Transverse colon (tissue), 4 donors: ENCODE data around the gene PLD3.

Experiments
- EP300 ChIP-seq: sonication (generic); formaldehyde crosslinking; IDR thresholded peaks from one replicate; pipeline ENCODE4 v1.6.1; 2017; ENCODE audit warnings: antibody characterized with exemption, low read depth
- POLR2A ChIP-seq: fragments of 450-650 bp; IDR thresholded peaks from one replicate; pipeline ENCODE4 v1.6.1; 2016; ENCODE audit warnings: antibody characterized with exemption, mild to moderate bottlenecking, moderate library complexity
- POLR2AphosphoS5 ChIP-seq, 3 donors: sonication (generic); formaldehyde crosslinking; IDR thresholded peaks; one replicate each; pipeline ENCODE4 v1.6.1; 2016; ENCODE audit warnings: antibody characterized with exemption in 3 of 3
- TF ChIP-seq, protein P1 (sequence below), 5 experiments: fragments of 200-600 bp in 3 of 5; fragments of 450-650 bp in 2 of 5; sonication (generic) in 3 of 5; IDR thresholded peaks; 1 replicate in 2 of 5; 2 replicates in 3 of 5; pipeline ENCODE4 v1.5.1; 2016 to 2017; ENCODE audit warnings: antibody characterized with exemption in 5 of 5, inconsistent platforms in 3 of 5, mild to moderate bottlenecking in 2 of 5, moderate library complexity in 1 of 5

DNA sequence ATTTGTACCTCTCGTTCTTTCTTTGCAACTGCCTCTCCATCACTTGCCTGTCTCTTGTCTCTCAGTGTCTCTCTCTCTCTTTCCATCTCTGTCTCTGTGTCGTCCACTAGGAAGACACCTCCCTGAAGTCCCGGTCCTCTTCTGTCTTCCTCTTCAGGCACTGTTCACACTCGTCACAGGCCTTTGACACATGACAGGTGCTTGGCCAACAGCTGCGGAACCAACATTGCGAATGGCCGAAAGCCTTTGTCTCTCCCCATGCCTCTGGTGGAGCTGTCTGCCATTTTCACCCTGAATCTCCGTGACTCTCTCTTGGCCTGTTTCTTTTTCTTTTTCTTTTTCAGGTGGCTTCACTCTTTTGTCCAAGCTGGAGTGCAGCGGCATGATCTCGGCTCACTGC lies 38.7 kb downstream of the PLD3 start:
- TF ChIP-seq POLR2AphosphoS5 (IDR thresholded peaks at IDR 0.05) (no peak), POLR2A (no peak), EP300 (no peak)
- TF ChIP-seq, protein P1, sequence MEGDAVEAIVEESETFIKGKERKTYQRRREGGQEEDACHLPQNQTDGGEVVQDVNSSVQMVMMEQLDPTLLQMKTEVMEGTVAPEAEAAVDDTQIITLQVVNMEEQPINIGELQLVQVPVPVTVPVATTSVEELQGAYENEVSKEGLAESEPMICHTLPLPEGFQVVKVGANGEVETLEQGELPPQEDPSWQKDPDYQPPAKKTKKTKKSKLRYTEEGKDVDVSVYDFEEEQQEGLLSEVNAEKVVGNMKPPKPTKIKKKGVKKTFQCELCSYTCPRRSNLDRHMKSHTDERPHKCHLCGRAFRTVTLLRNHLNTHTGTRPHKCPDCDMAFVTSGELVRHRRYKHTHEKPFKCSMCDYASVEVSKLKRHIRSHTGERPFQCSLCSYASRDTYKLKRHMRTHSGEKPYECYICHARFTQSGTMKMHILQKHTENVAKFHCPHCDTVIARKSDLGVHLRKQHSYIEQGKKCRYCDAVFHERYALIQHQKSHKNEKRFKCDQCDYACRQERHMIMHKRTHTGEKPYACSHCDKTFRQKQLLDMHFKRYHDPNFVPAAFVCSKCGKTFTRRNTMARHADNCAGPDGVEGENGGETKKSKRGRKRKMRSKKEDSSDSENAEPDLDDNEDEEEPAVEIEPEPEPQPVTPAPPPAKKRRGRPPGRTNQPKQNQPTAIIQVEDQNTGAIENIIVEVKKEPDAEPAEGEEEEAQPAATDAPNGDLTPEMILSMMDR (IDR thresholded peaks at IDR 0.05) = no peak
